COLO829 (cell line): Measurements from ENCODE around the gene ALOXE3.

Experiments
- DNase-seq: peaks from one replicate; pipeline ENCODE4 v3.0.0; 2012; ENCODE audit warnings: low spot score

Gene ALOXE3

DNA sequence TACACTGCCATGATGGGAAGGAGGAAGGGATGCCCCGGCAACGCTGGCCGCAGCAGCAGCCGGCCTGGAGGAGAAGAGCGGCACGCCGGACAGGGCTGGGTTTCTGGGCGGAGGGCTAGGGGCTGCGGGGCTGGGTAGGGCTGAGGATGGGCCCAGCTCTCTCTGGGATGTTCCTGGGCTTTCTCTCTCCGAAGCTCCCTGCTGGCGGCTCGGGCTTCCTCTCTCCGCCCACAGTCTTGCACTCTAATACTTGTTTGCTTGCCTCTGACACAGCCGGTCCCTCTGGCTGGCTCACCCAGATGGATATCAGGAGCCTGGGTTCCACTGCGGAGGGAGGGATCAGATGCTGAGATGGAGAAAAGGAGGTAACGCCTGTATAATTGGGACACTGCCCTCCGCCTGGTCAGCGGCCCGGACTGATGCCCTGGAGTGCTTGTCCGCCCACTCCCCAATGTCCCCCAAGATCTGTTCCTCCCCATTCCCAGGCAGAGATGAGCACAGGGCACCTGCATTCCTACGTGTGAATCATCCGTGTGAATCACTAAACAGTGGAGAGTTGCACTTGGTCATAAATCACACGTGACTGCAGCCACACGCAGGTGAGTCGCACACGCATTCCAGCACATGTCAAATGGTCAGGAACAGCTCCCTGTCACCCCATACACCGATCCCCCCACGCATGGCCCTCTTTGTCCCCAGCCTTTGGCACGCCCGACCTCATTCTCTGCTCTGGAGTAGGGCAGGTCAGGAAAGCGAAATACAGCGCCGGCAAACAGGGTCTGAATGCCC is at the start of gene ALOXE3:
Gene ALOXE3 (minus strand): TSS at position 535 of the 789 bp plus-strand sequence. CDS start 524 bp downstream, at position 11.
- no peak for DNase-seq

DNA sequence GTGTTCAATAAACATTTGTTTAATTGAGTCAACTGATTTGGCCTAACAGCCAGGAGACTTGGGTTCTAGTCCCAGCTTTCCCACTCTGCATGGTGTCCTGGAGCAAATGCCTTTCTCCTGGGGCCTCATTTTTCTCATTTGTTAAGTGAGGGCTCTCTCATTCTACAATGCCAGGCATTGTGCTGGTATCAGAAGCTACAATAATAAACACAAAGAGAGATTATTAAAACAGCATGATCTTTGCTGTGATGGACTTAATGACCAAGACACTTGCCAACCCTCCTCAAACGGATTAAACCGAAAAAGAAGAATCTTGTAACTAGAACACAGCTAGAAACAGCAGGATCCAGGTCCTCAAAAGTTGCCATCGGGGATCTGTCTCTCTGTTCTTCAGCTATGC is 49.2 kb upstream of the ALOXE3 start:
- peak; percentile 48 for DNase-seq

DNA sequence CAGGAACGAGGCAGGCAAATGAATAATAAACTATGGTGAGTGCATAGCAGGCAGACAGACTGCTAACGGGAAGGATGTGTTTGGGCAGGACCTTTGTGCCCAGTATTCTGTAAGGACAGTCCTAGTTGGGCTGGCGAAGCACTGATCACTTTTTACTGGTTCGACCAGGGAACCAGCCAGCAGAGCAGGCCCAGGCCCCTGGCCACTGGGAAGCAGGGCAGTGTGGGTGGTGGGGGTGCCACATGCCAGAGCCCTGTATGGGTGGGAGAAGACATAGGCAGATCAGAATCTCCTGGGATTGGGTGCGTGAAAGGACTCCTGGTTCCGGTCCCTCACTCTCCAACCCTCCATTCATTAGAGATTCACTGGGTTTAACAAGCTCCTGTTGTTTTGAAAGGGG is 48.4 kb upstream of the ALOXE3 start:
- DNase-seq: no peak

DNA sequence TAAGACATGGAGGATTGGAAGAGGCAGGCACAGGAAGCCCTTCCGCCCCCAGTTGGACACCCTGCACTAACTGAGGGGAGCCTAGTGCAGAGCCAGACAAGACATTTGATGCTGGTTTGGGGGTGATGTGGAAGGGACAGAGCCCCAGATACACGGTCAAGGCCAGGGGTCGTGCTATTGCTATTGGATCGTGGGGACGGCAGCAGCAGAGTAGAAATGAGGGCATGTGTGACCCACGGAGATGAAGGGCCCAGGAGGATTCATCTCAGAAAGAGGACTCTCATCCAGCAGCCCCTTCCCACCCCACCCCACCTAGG is 46.5 kb upstream of the ALOXE3 start:
- DNase-seq: no peak

DNA sequence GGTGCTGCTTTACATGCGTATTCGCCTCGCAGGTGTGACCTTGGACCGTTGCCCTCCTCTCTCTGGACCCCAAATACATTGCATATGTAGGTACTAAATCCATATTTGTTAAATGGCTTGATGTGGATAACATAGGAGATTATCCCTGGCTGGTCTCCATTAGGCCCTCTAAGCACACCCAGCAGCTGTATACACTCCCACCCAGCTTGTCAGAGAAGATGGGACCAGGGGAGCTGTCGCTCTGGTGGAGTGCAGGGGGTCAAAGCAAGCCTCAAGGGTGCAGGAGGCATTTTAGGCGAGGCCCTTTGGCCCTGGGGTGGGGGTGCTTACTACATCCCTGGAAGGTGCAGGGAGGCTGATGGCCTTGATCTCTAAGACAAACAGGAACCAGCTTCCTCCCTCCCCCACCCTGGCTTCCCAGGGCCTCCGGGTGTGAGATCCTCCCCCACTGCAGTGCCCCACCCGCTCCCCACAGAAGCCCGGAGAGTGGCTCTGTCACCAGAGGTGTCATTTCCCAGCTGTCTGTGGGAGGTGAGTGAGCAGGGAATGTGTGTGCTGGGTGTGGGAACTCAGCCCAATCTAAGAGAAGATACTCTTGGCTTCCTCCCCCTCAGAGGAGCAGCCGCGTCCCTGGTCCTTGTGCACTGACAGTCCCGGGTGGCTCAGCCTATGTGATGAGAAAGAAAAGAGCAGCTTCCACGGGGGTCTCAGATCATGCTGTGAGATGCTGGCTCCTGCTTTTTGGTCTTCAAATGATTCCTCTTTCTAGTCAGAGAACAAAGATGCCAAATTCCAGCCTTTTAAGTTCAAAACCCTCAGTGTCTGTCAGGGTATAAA is 45.9 kb upstream of the ALOXE3 start:
- DNase-seq: no peak

DNA sequence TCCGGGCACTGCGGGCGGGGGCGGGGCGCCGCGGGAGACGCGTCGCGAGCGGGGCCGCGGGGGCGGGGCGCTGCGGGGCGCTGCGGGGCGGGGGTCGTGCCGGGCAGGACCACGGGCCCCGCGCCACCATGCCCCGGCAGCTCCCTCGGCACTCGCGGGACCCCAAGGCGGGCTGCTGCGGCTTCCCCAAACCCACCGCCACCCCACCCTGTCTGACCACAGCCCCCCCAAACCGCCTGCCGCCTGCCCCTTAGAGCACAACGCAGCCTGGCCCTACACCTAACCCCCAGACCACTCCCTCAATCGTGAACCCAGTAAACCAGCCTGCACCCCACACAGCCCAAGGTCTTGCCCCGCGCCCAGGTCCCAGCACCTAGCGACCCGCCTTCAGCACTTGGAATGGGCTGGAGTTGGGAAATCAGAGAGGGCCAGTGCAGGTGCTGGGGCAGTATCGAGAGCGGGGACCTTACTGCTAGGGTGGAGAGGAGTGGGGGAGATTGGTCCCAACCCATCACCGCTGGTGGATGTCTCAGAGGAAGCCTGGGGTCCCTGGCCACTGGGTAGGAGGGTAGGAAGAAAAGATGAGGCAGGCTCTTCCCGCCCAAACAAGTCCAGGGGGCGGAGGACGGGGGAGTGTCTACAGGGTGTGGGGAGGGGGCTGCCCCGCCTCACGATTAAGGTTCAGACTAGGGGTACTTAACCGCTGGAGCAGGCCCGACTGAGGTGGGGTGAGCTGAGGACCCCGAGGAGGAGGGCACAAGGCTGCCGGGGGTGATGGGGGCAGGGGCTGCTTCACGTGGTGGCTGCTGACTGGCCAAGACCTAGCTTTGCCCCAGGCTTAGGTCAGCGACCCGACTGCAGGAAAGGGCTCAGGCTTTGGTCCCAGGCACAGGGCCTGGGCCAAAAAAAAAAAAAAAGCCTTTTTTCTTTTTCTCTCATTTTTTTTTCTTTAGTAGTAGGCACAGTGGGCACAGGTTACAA is 45.0 kb upstream of the ALOXE3 start:
- no peak for DNase-seq

DNA sequence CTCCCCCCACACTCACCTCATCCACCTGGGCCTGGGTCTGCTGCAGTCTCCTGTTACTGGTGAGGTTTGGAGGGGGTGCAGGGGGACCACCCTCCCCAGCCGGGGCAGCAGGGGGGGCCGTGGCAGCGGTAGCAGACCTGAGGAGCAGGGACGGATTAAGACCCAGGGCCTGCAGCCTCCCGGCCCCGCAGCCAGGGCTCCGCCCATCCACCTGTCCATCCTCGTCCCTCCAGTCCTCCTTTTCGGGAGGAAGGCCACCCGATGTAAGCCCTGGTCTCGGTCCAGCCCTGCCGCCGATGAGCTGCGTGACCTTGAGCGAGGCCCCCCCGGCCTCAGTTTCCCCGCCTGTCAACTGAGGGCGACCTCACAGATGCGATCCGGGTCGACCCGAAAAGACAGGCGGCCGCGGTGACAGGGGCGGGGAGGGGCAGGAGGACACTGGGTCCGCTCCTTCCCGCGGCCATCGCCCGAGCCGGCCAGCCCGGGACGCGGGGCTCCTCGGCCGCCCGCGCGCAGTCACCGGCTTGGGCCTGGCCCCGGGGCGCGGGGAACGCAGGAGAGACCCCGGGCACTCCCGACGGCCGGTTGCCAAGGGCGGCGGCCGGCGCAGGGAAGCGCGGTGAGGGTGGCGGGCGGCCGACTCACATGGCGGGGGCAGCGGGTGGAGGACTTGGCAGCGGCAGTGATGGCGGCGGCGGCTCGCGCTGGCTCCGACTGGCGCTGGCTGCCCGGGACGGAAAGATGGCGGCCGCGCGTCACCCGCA is 44.1 kb upstream of the ALOXE3 start, which contains the start of gene VAMP2:
Gene VAMP2 (minus strand): TSS at position 716 of the 764 bp plus-strand sequence. CDS start 69 bp downstream, at position 647.
- no peak for DNase-seq

DNA sequence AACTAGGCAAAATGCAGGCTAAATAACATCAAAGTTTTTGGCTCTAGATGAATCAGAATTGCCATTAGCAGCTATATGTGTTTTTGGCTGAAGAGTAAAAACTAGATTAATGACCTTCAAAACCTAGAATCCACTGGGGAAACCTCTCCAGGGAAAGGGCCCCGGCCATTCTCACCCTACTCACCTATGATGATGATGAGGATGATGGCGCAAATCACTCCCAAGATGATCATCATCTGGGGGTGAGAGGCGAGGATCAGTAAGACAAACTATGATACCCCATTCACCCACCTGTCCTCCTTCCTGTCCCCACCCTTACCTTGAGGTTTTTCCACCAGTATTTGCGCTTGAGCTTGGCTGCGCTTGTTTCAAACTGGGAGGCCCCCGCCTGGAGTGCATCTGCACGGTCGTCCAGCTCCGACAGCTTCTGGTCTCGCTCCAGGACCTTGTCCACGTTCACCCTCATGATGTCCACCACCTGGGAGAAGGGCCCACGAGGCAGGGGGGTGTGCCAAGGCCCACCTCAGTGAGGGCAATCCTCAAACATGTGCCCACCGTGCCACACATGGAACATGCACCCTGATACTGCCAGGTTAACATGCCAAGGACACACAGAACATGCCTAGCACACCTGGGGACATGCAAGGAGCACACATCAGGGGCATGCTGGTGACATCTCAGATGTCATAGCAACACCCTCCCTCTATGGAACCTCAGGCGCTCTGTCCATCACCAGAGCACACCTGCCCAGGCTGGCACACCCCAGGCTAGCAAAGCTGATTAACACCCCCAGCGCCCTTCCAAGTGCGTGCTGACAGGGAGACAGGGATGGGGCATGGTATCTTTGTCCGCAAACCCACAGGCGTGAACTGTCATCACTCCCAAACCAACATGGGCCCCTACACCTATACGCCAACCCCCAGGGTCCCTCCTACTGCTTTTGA is 43.2 kb upstream of the ALOXE3 start:
- DNase-seq: no peak

DNA sequence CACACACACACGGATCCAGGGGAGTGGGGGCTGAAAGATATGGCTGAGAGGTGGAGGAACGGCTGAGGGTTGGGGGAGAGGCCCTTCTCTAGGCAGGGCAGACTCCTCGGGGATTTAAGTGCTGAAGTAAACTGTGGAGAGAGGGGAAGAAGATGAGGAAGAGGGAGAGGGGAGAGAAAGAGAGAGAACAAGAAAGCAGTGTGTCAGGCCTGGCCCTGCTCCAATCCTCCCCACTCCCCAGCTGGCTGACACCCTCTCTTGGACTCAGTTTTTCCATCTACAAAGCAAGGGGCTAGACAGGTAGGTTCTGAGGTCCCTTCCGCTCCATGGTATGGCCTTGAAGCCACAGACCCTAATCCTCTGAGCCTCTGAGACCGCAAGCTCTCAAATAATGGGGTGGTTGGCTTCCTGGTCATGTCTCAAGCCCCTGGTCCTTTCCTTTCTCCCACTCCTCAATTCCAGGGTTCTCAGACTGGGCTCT is 42.5 kb upstream of the ALOXE3 start:
- DNase-seq: no peak

DNA sequence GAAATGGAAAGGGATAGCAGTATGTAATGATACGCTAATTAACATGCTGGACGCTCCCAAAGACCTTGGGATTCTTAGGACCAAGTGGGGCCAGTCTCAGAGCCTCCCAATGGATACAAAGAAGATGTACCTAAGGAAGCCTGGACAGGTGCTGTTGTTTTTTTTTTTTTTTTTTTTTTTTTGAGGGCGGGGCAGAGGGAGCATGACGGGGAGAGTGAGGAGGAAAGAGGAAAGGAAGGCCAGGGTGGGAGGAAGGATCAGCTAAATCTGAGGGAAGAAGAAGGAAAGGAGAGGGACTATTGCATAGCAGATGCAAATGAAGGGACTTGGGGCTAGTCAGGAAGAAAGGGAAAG is 41.9 kb upstream of the ALOXE3 start:
- DNase-seq: no peak

DNA sequence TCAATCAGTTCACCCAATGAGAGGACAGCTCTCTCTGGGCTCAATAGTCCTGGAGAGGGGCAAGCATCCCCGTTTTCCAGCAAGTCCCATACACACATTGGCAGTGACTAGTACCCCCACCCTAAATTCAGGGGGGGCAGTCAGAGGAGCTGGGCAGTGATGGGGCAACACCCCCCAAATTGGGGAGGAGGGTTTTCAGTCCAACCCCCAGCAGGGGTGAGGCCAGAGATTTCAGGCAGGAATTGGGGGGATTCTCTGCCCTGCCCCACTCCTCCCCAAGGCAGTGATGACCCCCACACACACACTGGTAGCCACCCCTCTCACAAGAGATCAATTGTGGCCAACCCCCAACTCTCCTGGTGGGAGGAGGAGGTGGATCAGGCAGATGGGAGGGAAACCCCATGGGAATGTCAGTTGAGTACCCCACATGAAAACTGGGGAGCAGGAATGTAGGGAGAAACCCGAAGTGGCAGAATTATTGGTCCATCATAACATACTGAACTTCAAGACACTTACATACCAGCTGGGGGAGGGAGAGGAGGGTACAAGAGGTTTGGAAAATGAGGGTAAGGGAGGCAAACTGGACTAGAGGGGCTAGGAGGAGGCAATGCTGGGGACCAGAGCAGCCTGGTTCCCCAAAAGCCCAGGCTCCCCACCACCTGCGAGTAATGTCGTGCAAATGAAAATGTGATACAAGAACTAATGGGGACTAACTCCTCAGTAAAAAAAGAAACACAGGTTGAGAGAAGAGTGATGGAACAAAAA is 41.3 kb upstream of the ALOXE3 start:
- no peak for DNase-seq

DNA sequence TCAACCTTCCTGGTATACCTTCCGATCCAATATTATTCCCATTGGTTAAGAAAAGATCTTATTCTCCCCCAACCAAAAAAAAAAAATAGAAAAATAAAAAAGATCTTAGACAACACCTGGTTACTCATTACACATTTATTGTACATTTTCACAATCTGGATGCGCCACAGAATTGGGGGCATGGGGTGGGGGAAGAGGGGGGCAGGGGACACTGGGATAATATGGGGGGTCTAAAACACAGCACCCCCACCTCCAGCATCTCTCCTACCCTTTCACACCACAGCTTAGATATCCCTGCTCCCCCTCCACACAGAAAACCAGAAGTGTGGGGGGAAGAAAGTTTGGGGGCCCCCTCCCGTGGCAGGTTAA is 40.7 kb upstream of the ALOXE3 start:
- DNase-seq: no peak

DNA sequence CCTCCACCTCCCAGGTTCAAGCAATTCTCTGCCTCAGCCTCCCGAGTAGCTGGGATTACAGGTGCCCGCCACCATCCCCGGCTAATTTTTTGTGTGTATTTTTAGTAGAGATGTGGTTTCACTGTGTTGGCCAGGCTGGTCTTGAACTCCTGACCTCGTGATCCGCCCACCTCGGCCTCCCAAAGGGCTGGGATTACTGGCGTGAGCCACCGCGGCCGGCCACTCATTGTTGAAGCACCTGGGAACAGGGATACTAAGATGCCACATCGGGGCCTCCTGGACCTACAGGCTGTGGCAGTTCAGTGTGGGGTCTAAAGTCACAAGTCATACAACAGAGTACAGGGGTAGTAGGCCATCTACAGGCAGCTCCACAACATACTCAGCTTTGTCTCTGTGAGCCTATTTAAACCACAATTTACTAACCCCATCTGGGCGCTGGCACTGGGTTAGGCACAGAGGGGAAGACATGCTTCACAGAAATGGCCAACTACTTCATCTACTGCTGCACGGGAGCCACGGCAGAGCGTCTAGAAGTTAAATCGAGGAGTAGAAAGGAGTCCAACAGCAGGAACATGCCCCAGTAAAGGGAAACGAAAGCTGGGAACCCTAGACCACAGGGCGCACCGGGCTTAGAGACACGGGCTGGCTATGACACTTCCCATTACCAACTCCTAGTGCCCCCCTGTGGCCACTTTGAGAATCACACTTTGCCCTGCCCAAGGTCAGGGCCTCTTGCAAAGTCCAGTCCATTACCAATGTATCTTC is 40.1 kb upstream of the ALOXE3 start:
- peak; percentile 84 for DNase-seq

DNA sequence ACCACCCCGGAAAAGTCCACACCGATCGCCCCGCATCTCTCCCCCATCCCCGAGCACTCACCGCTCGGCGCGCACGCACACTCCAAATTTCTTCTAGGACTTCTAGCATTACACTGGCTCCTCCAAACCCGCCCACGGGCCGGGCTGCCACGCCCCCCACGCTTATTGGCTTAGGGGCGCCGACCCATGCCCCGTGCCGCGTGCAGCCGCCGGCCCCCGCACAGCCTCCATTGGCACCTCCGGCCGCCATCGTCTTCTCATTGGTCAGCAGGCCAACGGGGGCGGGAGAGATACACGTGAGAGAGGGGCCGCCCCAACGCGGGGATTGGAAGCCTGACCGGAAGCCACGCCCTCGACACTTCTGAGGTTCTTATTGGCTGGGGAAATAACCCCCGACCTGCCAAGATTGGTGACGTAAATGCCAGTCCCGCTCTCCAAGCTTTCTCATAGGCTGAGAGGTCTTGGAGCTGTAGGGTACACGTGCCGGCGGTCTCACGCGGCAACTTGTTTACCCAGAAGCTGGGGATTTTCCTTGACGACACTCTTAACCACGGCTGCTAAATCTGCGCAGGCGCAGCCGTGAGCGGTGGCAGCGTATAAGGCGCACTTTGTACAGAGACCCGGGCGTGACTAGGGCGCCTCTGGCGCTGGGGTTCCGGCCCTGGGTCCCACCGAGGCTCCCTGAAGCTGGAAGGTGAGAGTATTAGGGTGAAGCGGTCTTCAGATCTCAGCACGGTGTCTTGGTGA is 38.1 kb upstream of the ALOXE3 start:
- peak; percentile 100 for DNase-seq

DNA sequence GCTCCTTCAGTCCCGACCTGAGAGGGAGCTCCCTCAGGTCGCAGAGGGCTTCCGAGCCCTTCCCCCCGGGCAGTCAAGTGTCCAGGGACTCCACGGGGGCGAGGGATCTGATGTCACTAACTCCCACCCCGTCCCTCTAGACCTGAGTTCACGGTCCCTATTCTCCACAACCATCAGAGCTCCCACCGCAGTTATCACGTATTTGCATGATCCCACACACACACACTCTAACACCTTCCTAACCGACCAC is 37.6 kb upstream of the ALOXE3 start:
- no peak for DNase-seq

DNA sequence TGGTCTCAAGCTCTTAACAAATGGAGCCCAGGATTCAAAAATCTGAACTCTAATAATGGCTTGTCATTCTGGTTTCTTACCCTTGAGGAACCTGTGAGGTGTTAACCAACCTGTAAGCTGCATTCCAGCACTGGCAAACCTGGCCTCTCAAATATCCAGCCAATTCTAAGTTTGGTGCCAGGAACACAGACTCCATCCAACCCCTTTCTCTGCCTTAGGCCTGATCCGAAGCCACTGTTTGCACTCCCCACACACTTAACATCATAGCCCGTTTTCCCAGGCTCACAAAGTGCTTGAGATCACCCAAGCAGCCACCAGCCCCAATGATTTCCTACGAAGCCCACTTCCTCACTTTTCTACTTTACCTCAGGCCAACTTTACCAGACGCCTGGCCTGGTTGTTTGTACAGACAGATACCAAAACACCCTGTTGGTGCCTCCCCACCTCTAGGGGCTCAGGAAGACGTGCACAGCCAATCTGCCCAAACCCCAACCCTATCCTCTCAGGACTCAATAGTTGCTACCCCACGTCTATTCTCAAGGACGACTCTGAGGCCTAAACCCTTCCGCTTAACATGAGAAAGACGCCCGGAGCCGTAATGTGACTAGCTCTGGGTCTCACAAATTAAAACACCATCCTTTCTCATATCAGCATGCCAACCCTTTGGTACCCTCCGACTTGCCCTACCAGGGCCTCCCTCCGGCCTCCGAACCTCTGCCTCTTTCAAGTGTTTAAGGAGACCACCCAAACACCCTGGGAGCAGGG is 37.1 kb upstream of the ALOXE3 start:
- no peak for DNase-seq

DNA sequence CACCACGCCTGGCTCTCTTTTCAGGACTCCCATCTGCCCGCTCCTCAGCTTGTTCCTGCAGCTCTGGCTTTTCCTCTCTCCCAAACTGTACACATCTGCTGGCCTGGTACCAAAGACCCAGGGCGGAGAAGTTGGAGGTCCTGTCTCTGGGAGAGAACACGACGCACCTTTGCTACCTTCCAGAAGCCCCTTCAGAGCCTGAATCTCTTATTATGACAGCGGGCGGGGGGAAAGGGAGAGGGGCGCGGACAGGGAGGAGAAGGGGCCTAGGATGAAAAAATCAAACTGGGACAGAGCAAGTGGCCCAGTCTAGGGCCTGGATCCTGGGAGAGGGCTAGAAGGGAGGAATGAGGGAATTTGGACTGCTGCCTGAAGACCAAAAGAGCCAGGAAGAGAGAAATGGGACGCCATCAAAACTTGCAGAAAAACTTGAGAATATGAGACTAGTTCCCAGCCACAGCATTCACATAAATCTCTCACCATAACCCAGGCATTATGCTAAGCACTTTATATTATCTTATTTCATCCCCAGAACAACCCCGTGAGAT is 36.4 kb upstream of the ALOXE3 start:
- no peak for DNase-seq
